Upper lobe of left lung (tissue), 6 donors: ENCODE results near the gene PLXNA3. TPM values are rescaled to one million over a fixed set of nuclear protein-coding genes. Genes with fewer than 3 reads are reported as not detected.
A peak's percentile ranks its signal among the peaks of the same experiment; 100 is the strongest.

ENCODE experiments used
- ATAC-seq, 2 donors: fragments of 200-7000 bp; cut with Tn5 transposase; one replicate each; pipeline ENCODE4 v1.9.1; 2022; ENCODE audit warnings: mild to moderate bottlenecking in 2 of 2, moderate library complexity in 2 of 2; ENCODE audit not compliant: low FRiP score in 2 of 2
- DNase-seq, 2 donors: peaks; one replicate each; pipeline ENCODE4 v3.0.0-alpha.2; 2019 to 2020
- H3K27ac ChIP-seq, 4 donors: fragments of 200-600 bp; sonication (generic); one replicate each; pipeline ENCODE4 v1.5.1; 2016 to 2019
- H3K27me3 ChIP-seq, 4 donors: fragments of 200-600 bp; sonication (generic); one replicate each; pipeline ENCODE4 v1.5.1; 2017 to 2019
- H3K36me3 ChIP-seq, 4 donors: fragments of 200-600 bp; sonication (generic); one replicate each; pipeline ENCODE4 v1.5.1; 2016 to 2019
- H3K4me1 ChIP-seq, 4 donors: fragments of 200-600 bp; sonication (generic); one replicate each; pipeline ENCODE4 v1.5.1; 2018 to 2019
- H3K4me3 ChIP-seq, 4 donors: fragments of 200-600 bp; sonication (generic); one replicate each; pipeline ENCODE4 v1.5.1; 2017 to 2019; ENCODE audit warnings: mild to moderate bottlenecking in 2 of 4, moderate library complexity in 1 of 4
- H3K9me3 ChIP-seq, 4 donors: fragments of 200-600 bp; sonication (generic); one replicate each; pipeline ENCODE4 v1.5.1; 2018 to 2019
- CTCF ChIP-seq, 6 experiments: fragments of 450-650 bp in 4 of 6; fragments of 200-600 bp in 2 of 6; sonication (generic) in 2 of 6; IDR thresholded peaks; one replicate each; pipeline ENCODE4 v1.5.1; 2016 to 2019; ENCODE audit warnings: antibody characterized with exemption in 6 of 6
- EP300 ChIP-seq, 4 donors: sonication (generic); formaldehyde crosslinking; IDR thresholded peaks; one replicate each; pipeline ENCODE4 v1.5.1; 2017; ENCODE audit warnings: antibody characterized with exemption in 4 of 4, control low read depth in 2 of 4
- POLR2A ChIP-seq, 4 donors: fragments of 450-650 bp; IDR thresholded peaks; one replicate each; pipeline ENCODE4 v1.5.1; 2016 to 2017; ENCODE audit warnings: antibody characterized with exemption in 4 of 4, mild to moderate bottlenecking in 2 of 4
- POLR2AphosphoS5 ChIP-seq, 2 donors: sonication (generic); formaldehyde crosslinking; IDR thresholded peaks; one replicate each; pipeline ENCODE4 v1.5.1; 2017; ENCODE audit warnings: antibody characterized with exemption in 2 of 2
- WGBS, 2 donors: methylation state at CpG; one replicate each; pipeline ENCODE4 v1.1.5; 2017 to 2018; 5-methylcytosine and 5-hydroxymethylcytosine counted together
- total RNA-seq, 6 donors: library from RNA; depleted of rRNA in 4 of 6; stranded (reverse); fragments of >200 nt in 4 of 6; gene quantifications; one replicate each; pipeline versions ENCODE4 v1.1.0 to v1.2.1, GENCODE V29; 2016 to 2021
- donor health status: DM: no; HTN: no; CAD: no; lungs with moderate emphysema.
- donor health status: DM: no; HTN: yes; CAD: no; lungs with severe emphysema.

PLXNA3 gene
- total RNA-seq, 6 donors from 2014 or later: 7.9 to 195 (median 36.3) TPM

- ATAC-seq (no peak), DNase-seq (no peak)
- WGBS, 2 donors: 82 to 96% methylated on average over 7 to 8 of the region's 8 CpGs
- Histone ChIP-seq H3K4me1 (no peaks in the 10 kb centered on the region), H3K27me3 (no peaks in the 10 kb centered on the region), H3K4me3 (no peak overlapping the region), H3K27ac (no peak overlapping the region), H3K36me3 (peaks cover 0 to 20% (median 6%) of the 10 kb centered on the region in 4 donors), H3K9me3 (no peaks in the 10 kb centered on the region)
- TF ChIP-seq POLR2A (IDR thresholded peaks at IDR 0.05) (no peak), EP300 (IDR thresholded peaks at IDR 0.05) (no peak), POLR2AphosphoS5 (IDR thresholded peaks at IDR 0.05) (no peak), CTCF (IDR thresholded peaks at IDR 0.05) (no peak)
These were observed 44.0 kb downstream of the PLXNA3 start for GRCh38 chrX:154502098-154502497.

- WGBS, 2 donors: 78 to 79% methylated on average over 3 of the region's 3 CpGs
- Histone ChIP-seq H3K4me1 (no peaks in the 10 kb centered on the region), H3K36me3 (peaks cover 0 to 24% (median 10%) of the 10 kb centered on the region in 4 donors), H3K4me3 (no peak overlapping the region), H3K27me3 (no peaks in the 10 kb centered on the region), H3K27ac (no peak overlapping the region), H3K9me3 (no peaks in the 10 kb centered on the region)
- no peak for DNase-seq
- no peak for ATAC-seq
- no peak for TF ChIP-seq EP300 (IDR thresholded peaks at IDR 0.05)
- TF ChIP-seq POLR2A (IDR thresholded peaks at IDR 0.05): no peak
- no peak for TF ChIP-seq CTCF (IDR thresholded peaks at IDR 0.05)
- TF ChIP-seq POLR2AphosphoS5 (IDR thresholded peaks at IDR 0.05): no peak
These were observed 44.9 kb downstream of the PLXNA3 start for GRCh38 chrX:154502989-154503388.

- ATAC-seq: peak in 1 of 2 donors; percentile 16
- no peaks in the 10 kb centered on the region for H3K4me1 ChIP-seq
- peaks cover 0 to 10% (median 0%) of the 10 kb centered on the region in 4 donors for H3K9me3 ChIP-seq
- TF ChIP-seq EP300 (IDR thresholded peaks at IDR 0.05): no peak
- no peak for TF ChIP-seq CTCF (IDR thresholded peaks at IDR 0.05)
- no peak for TF ChIP-seq POLR2A (IDR thresholded peaks at IDR 0.05)
- TF ChIP-seq POLR2AphosphoS5 (IDR thresholded peaks at IDR 0.05): no peak
- no peak overlapping the region for H3K27ac ChIP-seq
- no peaks in the 10 kb centered on the region for H3K27me3 ChIP-seq
- 85 to 91% methylated on average over 6 to 12 of the region's 12 CpGs for WGBS, 2 donors
- no peak overlapping the region for H3K4me3 ChIP-seq
- peaks cover 0 to 28% (median 12%) of the 10 kb centered on the region in 4 donors for H3K36me3 ChIP-seq
- no peak for DNase-seq
These were observed 47.7 kb downstream of the PLXNA3 start for GRCh38 chrX:154505734-154506133.

- ATAC-seq: no peak
- H3K36me3 ChIP-seq: peaks cover 0 to 28% (median 14%) of the 10 kb centered on the region in 4 donors
- TF ChIP-seq POLR2AphosphoS5 (IDR thresholded peaks at IDR 0.05) (no peak), POLR2A (IDR thresholded peaks at IDR 0.05) (no peak), CTCF (IDR thresholded peaks at IDR 0.05) (no peak), EP300 (IDR thresholded peaks at IDR 0.05) (no peak)
- DNase-seq: peak in 1 of 2 donors; percentile 41
- H3K9me3 ChIP-seq: peaks cover 0 to 10% (median 0%) of the 10 kb centered on the region in 4 donors
- 89 to 94% methylated on average over 8 to 29 of the region's 37 CpGs for WGBS, 2 donors
- no peaks in the 10 kb centered on the region for H3K4me1 ChIP-seq
- no peak overlapping the region for H3K4me3 ChIP-seq
- no peak overlapping the region for H3K27ac ChIP-seq
- no peaks in the 10 kb centered on the region for H3K27me3 ChIP-seq
These were observed 48.6 kb downstream of the PLXNA3 start for GRCh38 chrX:154506483-154507332.
